HG03060 (cell line): ENCODE measurements around the gene SOCS6.
"Not testable (repeated sequence)": the region's sequence is repeated elsewhere in the genome, so short reads cannot be mapped to it uniquely, and the experiment has no call there.

Experiments used
- ATAC-seq: cut with Tn5 transposase; IDR thresholded peaks from one replicate; pipeline ENCODE4 v1.9.1; 2021; ENCODE audit warnings: low read depth, moderate number of reproducible peaks; ENCODE audit not compliant: unreplicated experiment

The SOCS6 gene

GRCh38 chr18:70288851-70289328 is at the start of gene SOCS6:
SOCS6 (plus strand) TSS chr18:70289045; CDS start chr18:70324669, 35,624 bp downstream.
- ATAC-seq, result peak; percentile 35

GRCh38 chr18:70243131-70243929 is 45.5 kb upstream of the SOCS6 start:
- no peak for ATAC-seq

- no peak for ATAC-seq
These were observed 42.8 kb upstream of the SOCS6 start for GRCh38 chr18:70246061-70246466.

GRCh38 chr18:70249118-70249517 is 39.7 kb upstream of the SOCS6 start:
- ATAC-seq, result no peak

GRCh38 chr18:70249861-70250260 is 39.0 kb upstream of the SOCS6 start:
- not testable (repeated sequence) for ATAC-seq

- ATAC-seq, result no peak
These were observed 38.1 kb upstream of the SOCS6 start for GRCh38 chr18:70250781-70251180.

DNA sequence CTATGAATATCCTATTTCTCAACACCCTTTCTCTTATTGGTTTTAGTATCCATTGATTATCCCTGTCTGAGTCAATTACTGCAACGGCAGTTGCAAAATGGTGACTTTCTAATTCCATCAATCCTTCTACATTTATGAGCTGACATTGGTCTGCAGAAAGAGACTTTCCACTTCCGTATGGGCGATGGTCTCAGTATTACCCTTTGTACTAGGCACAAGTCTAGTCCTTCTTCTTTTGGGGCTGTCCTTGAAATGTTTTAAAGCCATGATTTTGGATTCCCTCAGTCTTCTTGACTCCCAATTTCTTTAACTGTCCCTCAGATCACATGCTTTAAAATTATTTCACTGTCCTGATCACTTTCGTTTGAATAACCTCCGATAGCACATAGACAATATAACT is 32.7 kb upstream of the SOCS6 start:
- ATAC-seq, result no peak

- ATAC-seq, result no peak
These were observed 31.9 kb upstream of the SOCS6 start for GRCh38 chr18:70256994-70257393.

- ATAC-seq, result no peak
These were observed 30.6 kb upstream of the SOCS6 start for GRCh38 chr18:70258243-70258642.

DNA sequence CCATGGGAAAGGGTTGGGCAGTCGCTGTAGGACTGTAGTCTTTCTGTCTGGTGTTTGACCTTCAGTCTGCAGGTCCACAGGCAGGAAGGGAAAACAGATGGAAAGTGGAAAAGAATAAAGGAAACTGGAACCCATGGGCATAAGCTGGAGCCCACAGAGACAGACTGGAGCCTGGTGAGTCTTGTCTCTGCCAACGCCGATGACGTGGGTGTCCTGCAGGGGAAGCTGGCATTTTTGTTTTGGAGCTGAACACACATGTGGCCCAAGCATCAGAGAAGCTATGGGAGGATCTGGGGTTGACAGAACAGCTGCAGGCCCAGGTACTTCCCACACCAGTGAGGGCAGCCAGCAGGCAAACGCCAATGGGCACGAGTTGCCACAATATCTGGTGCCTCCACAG is 28.2 kb upstream of the SOCS6 start:
- ATAC-seq, result no peak

DNA sequence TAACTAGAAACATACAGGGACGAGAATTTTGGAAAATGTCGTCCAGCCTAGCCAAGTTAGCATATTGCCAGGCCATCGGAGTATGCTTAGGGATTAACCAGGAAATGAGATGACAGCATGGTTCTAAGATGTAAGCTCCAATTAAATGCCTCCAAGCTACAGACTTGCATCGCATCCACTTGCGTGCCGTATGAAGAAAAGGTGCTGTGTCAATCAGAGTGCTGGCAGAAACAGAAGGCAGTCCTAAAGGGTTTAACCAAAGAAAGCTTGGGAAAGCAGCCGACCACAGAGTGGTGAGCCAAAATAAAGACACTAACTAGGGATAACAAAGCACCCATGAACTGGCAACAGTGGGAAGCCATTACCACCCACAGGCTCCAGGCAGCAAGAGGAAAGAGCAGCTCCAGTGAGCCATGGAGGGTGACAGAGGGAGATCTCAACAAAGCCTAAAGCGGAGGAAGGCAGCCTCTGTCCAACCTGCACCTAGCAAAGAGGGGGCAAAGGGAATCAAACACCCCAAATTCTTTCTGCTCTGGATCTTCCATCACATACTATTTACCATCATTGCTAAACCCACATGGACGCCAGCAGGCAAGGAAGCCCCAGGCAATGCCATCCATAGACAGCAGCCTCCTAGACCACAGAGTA is 27.6 kb upstream of the SOCS6 start:
- ATAC-seq, result no peak

GRCh38 chr18:70263336-70263735 is 25.5 kb upstream of the SOCS6 start:
- ATAC-seq, result no peak

GRCh38 chr18:70271742-70272141 is 17.1 kb upstream of the SOCS6 start:
- no peak for ATAC-seq

DNA sequence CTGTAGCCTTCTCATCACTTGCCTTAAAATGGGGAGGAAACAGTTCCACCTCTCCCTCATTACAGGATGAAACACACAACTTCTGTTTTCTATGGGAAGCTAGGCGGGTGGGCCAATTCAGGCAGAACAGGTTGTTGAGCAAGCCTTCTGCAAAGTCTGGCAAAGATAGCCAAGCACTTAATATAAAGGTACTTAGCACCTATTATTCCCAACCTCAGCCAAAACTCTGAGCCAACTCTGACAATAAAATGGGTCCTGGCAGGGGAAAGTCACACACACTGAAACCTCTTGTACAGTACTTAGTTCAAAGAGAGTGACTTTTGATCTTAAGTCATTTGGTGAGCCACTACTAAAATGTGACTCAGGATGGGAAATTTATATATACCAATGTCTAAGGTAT is 15.8 kb upstream of the SOCS6 start:
- ATAC-seq, result no peak

DNA sequence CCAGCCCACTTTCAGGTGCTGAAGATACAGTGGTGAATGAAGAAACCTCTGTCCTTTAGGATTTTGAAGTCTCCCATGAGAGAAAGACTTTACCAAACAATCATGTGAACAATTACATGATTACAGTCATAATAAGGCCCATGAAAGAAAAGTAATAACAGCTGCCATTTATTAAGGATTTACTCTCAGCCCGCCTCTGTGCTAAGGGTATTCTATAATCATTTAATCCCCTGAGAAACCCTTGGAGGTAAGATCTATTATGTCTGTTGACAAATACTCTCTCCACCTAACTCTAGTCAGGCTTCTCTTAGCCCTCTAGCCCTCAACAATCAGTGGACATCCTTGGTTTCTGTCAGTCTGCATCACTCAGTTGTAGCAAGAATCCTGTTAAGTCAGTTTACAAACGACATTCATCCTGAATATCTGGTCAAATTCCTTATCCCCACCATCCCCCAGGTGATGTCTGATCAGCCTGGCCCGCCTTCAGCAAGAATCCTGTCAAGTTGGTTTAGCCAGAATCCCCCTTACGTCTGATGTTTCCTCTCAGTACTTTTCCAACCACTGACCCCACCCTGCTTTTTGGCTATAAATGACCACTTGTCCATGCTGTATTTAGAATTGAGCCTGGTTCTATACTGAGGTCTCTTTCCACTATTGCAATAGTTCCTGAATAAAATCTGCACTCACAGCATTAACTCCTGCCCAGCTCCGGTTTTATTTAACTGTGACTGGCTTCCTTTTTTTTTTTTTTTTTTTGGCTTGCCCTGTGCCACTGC is 12.2 kb upstream of the SOCS6 start:
- ATAC-seq, result no peak

GRCh38 chr18:70279470-70279869 is 9.4 kb upstream of the SOCS6 start:
- no peak for ATAC-seq

GRCh38 chr18:70280007-70280925 is 8.6 kb upstream of the SOCS6 start:
- ATAC-seq, result no peak

DNA sequence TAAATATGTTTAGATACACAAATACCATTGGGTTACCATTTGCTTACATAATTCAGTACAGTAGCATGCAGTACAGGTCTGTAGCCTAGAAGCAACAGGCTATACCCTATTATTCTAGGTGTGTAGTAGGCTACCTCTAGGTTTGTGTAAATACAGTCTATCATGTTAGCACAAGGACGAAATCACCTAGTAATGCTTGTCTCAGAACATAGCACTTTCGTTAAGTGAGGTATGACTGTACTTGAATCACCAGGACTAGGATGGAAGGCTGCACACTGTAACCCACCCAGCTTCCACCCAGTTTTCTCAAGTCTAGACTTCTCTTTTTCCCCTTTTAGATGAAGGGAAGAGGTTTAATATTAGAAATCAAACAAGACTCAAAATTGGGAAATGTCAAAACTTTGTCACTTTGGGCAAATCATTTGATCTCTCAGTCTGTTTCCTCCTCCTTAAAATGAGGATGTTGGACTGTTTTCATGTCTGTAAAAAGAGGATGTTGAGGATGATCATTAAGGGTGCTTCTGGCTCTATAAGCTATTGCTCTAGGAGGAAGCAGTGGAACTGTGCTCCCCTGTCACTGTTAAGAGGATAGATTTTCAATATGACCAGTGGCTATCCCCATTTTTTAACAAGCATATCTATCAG is 3.7 kb upstream of the SOCS6 start:
- no peak for ATAC-seq

GRCh38 chr18:70287731-70288130 is 1.1 kb upstream of the SOCS6 start:
- no peak for ATAC-seq
